Neural cell (in vitro differentiated cells): Measurements from ENCODE around the gene HOXA4. TPM values are rescaled to one million over a fixed set of nuclear protein-coding genes. Genes with fewer than 3 reads are reported as not detected.

Experiments
- H2AFZ ChIP-seq: fragments of 200-600, 300-800 bp; sonication (generic), shearing (Covaris generic); 2 replicates; pipeline ENCODE4 v1.6.0; 2014; ENCODE audit warnings: low read depth, mild to moderate bottlenecking, antibody characterized with exemption, low read length, moderate library complexity
- H3F3A ChIP-seq: fragments of 200-600 bp; shearing (Covaris generic); 2 replicates; pipeline ENCODE4 v1.6.1; 2016; ENCODE audit warnings: mild to moderate bottlenecking, moderate library complexity, mixed read lengths, antibody characterized with exemption, low read length; ENCODE audit not compliant: insufficient read depth, poor library complexity, severe bottlenecking
- H3K27ac ChIP-seq: fragments of 200-600, 300-800 bp; sonication (generic), shearing (Covaris generic); 2 replicates; pipeline ENCODE4 v1.5.1; 2014; ENCODE audit warnings: mild to moderate bottlenecking, low read length, moderate library complexity
- H3K27me3 ChIP-seq: fragments of 300-800, 200-600 bp; sonication (generic), shearing (Covaris generic); 2 replicates; pipeline ENCODE4 v1.6.0; 2014; ENCODE audit warnings: mild to moderate bottlenecking, low read depth, low read length, moderate library complexity; ENCODE audit not compliant: insufficient read depth
- H3K36me3 ChIP-seq: fragments of 300-800, 200-600 bp; sonication (generic), shearing (Covaris generic); 2 replicates; pipeline ENCODE4 v1.5.1; 2014; ENCODE audit warnings: mild to moderate bottlenecking, antibody characterized with exemption, low read length, moderate library complexity; ENCODE audit not compliant: insufficient read depth
- H3K4me2 ChIP-seq: fragments of 300-800, 200-600 bp; sonication (generic), shearing (Covaris generic); 2 replicates; pipeline ENCODE4 v1.6.0; 2014; ENCODE audit warnings: mild to moderate bottlenecking, low read length
- H3K4me3 ChIP-seq: fragments of 300-800, 200-600 bp; sonication (generic), shearing (Covaris generic); 2 replicates; pipeline ENCODE4 v1.5.1; 2014; ENCODE audit warnings: mild to moderate bottlenecking, low read length, moderate library complexity
- H3K79me2 ChIP-seq: fragments of 200-600 bp; shearing (Covaris generic); replicated peaks from 2 replicates; pipeline ENCODE4 v1.6.0; 2014; ENCODE audit warnings: mild to moderate bottlenecking, low read length, moderate library complexity; ENCODE audit not compliant: insufficient read depth
- H3K9ac ChIP-seq: fragments of 300-800, 200-600 bp; sonication (generic), shearing (Covaris generic); 2 replicates; pipeline ENCODE4 v1.6.1; 2016; ENCODE audit warnings: mild to moderate bottlenecking, low read length, mixed read lengths
- H3K9me2 ChIP-seq: fragments of 200-600 bp; shearing (Covaris generic); 2 replicates; pipeline ENCODE4 v1.6.1; 2016; ENCODE audit warnings: mild to moderate bottlenecking, low read length, mixed read lengths; ENCODE audit not compliant: insufficient read depth
- H3K9me3 ChIP-seq: fragments of 200-600, 300-800 bp; sonication (generic), shearing (Covaris generic); 2 replicates; pipeline ENCODE4 v1.6.1; 2016; ENCODE audit warnings: mild to moderate bottlenecking, mixed run types, low read length, moderate library complexity, mixed read lengths
- H4K20me1 ChIP-seq: fragments of 200-600 bp; shearing (Covaris generic); 2 replicates; pipeline ENCODE4 v1.6.1; 2016; ENCODE audit warnings: mild to moderate bottlenecking, mixed run types; ENCODE audit not compliant: insufficient read depth
- EP300 ChIP-seq: fragments of 450-650 bp; conservative IDR thresholded peaks from 2 replicates; pipeline ENCODE4 v1.6.1; 2014; ENCODE audit warnings: antibody characterized with exemption, mild to moderate bottlenecking, moderate library complexity; ENCODE audit not compliant: poor library complexity, severe bottlenecking
- EZH2 ChIP-seq: fragments of 200-600, 300-800 bp; shearing (Covaris generic), sonication (generic); IDR thresholded peaks from 2 replicates; pipeline ENCODE4 v1.6.1; 2014; ENCODE audit warnings: antibody characterized with exemption, low read length, borderline replicate concordance, mild to moderate bottlenecking; ENCODE audit not compliant: insufficient read depth, poor library complexity, severe bottlenecking
- MXI1 ChIP-seq: fragments of 450-650 bp; conservative IDR thresholded peaks from 2 replicates; pipeline ENCODE4 v1.6.1; 2014; ENCODE audit warnings: antibody characterized with exemption, mild to moderate bottlenecking; ENCODE audit not compliant: poor library complexity, severe bottlenecking
- POLR2AphosphoS5 ChIP-seq: IDR thresholded peaks from 2 replicates; pipeline ENCODE4 v1.6.1; 2012
- RAD21 ChIP-seq: fragments of 450-650 bp; conservative IDR thresholded peaks from 2 replicates; pipeline ENCODE4 v1.6.1; 2014; ENCODE audit warnings: antibody characterized with exemption, mild to moderate bottlenecking, moderate library complexity
- SMC3 ChIP-seq: fragments of 450-650 bp; conservative IDR thresholded peaks from 2 replicates; pipeline ENCODE4 v1.6.1; 2014; ENCODE audit warnings: antibody characterized with exemption, mild to moderate bottlenecking, moderate library complexity; ENCODE audit not compliant: poor library complexity
- TAF1 ChIP-seq: IDR thresholded peaks from 2 replicates; pipeline ENCODE4 v1.6.1; 2012; ENCODE audit warnings: low read depth
- polyA plus RNA-seq: library from polyadenylated mRNA; depleted of rRNA; stranded (reverse); fragments of >200 nt; gene quantifications from 2 replicates; pipeline ENCODE4 v1.2.3, GENCODE V29; 2014
- TF ChIP-seq, protein P1 (sequence below): fragments of 450-650 bp; IDR thresholded peaks from 2 replicates; pipeline ENCODE4 v1.5.1; 2014; ENCODE audit warnings: antibody characterized with exemption, mild to moderate bottlenecking, moderate library complexity; ENCODE audit not compliant: poor library complexity, severe bottlenecking
- TF ChIP-seq, protein P2 (sequence below): IDR thresholded peaks from 2 replicates; pipeline ENCODE4 v1.6.1; 2012; ENCODE audit warnings: borderline replicate concordance

HOXA4 gene
- polyA plus RNA-seq, 1 donor from 2014 or later: not detected

DNA sequence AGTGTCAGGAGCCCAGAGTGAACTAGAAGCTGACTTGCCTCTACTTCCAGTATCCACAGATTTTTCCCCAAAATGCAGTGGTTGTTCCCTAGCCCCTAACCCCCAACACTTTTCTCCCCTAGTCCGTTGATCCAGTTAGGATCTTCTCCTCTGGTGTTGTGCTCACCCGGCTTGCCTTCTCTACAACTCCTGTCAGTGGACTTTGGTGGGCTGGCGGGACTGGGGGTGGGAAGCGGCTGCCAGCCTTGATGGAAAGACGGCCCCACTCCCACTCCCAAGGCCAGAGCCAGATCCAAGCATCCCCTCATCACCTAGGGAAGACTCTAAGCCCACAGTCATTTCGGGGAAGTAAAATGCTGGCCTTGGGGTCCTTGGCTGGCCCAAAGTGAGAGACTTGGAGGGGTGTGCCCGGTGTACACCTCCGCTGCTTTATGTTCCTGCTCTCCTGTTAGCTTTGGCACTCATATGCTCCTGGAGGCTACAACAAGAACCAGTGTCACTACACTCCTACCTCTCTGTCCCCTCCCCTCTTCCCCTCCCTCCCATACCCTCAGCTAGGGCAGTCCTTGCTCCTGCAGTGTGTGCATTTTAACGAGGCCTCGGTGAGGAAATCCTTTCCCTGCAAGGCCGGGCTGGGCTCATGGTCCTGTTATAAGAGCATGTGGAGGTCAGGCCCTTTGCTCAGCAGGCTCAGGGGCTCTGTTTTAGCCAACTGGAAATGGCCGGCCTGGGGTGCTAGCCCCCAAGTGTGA is 44.5 kb upstream of the HOXA4 start:
- no peaks in the 10 kb centered on the region for H3K9me2 ChIP-seq
- no peaks in the 10 kb centered on the region for H3K36me3 ChIP-seq
- no peak overlapping the region for H2AFZ ChIP-seq
- peaks cover 100% of the 10 kb centered on the region for H3K27me3 ChIP-seq
- no peaks in the 10 kb centered on the region for H4K20me1 ChIP-seq
- H3K79me2 ChIP-seq: no peaks in the 10 kb centered on the region
- no peak overlapping the region for H3K27ac ChIP-seq
- no peak overlapping the region for H3K4me3 ChIP-seq
- H3K9ac ChIP-seq: no peak overlapping the region
- no peak for TF ChIP-seq EP300
- TF ChIP-seq, protein P1, sequence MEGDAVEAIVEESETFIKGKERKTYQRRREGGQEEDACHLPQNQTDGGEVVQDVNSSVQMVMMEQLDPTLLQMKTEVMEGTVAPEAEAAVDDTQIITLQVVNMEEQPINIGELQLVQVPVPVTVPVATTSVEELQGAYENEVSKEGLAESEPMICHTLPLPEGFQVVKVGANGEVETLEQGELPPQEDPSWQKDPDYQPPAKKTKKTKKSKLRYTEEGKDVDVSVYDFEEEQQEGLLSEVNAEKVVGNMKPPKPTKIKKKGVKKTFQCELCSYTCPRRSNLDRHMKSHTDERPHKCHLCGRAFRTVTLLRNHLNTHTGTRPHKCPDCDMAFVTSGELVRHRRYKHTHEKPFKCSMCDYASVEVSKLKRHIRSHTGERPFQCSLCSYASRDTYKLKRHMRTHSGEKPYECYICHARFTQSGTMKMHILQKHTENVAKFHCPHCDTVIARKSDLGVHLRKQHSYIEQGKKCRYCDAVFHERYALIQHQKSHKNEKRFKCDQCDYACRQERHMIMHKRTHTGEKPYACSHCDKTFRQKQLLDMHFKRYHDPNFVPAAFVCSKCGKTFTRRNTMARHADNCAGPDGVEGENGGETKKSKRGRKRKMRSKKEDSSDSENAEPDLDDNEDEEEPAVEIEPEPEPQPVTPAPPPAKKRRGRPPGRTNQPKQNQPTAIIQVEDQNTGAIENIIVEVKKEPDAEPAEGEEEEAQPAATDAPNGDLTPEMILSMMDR: no peak
- TF ChIP-seq, protein P2, sequence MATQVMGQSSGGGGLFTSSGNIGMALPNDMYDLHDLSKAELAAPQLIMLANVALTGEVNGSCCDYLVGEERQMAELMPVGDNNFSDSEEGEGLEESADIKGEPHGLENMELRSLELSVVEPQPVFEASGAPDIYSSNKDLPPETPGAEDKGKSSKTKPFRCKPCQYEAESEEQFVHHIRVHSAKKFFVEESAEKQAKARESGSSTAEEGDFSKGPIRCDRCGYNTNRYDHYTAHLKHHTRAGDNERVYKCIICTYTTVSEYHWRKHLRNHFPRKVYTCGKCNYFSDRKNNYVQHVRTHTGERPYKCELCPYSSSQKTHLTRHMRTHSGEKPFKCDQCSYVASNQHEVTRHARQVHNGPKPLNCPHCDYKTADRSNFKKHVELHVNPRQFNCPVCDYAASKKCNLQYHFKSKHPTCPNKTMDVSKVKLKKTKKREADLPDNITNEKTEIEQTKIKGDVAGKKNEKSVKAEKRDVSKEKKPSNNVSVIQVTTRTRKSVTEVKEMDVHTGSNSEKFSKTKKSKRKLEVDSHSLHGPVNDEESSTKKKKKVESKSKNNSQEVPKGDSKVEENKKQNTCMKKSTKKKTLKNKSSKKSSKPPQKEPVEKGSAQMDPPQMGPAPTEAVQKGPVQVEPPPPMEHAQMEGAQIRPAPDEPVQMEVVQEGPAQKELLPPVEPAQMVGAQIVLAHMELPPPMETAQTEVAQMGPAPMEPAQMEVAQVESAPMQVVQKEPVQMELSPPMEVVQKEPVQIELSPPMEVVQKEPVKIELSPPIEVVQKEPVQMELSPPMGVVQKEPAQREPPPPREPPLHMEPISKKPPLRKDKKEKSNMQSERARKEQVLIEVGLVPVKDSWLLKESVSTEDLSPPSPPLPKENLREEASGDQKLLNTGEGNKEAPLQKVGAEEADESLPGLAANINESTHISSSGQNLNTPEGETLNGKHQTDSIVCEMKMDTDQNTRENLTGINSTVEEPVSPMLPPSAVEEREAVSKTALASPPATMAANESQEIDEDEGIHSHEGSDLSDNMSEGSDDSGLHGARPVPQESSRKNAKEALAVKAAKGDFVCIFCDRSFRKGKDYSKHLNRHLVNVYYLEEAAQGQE: no peak
- H3K9me3 ChIP-seq: peaks cover 15% of the 10 kb centered on the region
- H3F3A ChIP-seq: no peaks in the 10 kb centered on the region
- H3K4me2 ChIP-seq: no peak overlapping the region

DNA sequence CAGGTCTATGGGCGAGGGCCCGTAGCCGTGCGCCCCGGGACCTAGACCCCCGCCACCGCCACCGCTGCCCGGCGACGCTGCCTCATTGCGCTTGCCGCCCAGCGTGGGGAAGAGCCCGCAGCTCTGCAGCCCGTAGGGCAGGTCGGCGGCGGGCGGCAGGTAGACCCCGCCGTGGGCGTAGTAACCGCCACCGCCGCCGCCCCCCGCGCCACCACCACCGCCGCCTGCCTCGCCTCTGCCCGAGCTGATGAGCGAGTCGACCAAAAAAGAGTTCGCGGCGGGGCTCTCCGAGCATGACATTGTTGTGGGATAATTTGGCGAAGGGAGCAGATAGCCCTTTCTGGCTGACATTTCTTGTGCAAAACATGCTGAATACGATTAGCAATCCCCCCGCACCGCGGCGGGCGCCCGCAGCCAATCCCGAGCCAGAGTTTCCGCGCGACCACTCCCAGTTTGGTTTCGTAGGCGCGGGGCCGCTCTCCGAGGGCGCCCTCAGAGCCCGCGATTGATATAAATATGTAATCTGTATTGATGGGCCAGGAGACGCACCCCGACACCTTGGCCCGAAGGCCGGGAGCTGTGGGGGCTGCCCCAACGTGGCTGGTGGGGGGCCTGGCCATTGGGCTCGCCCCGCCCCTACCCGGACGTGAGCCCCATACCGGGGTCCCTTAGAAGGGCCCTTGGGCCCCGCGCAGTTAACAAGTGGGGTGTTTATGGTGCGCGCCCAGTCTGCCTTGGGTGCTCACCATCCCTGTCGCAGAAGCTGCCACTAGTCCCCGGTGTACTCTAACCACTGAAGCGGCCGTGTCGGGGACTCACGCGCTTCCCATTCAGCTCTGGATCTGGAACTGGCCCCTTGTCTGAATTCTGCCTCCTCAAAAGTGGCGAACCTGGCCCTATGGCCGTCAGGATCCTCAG is 43.7 kb upstream of the HOXA4 start, which contains the start of gene HOXA10:
Gene HOXA10 (minus strand): TSS at position 365 of the 918 bp plus-strand sequence. CDS start 14 bp downstream, at position 351.
- Histone ChIP-seq H3K36me3 (no peaks in the 10 kb centered on the region), H3K4me2 (no peak within 1 kb of the TSS), H3K9ac (no peak within 1 kb of the TSS), H3K9me3 (peaks cover 11% of the 10 kb centered on the region), H2AFZ (no peak within 1 kb of the TSS), H3K27me3 (peaks cover 100% of the 10 kb centered on the region), H3K4me3 (peak within 1 kb of the TSS; percentile 52), H4K20me1 (no peaks in the 10 kb centered on the region), H3K9me2 (no peaks in the 10 kb centered on the region), H3F3A (no peaks in the 10 kb centered on the region), H3K79me2 (no peaks in the 10 kb centered on the region), H3K27ac (no peak within 1 kb of the TSS)
- no peak for TF ChIP-seq POLR2AphosphoS5
- no peak for TF ChIP-seq RAD21
- no peak for TF ChIP-seq TAF1
- no peak for TF ChIP-seq EP300
- TF ChIP-seq, protein P2: no peak
- no peak for TF ChIP-seq EZH2
- no peak for TF ChIP-seq SMC3
- TF ChIP-seq MXI1: no peak
- TF ChIP-seq, protein P1: no peak
